ENCODE measurements around the gene CFTR.

- TF ChIP-seq POLR2A (IDR thresholded peaks at IDR 0.05; ENCODE audit: low read length) (no peak), CTCF (IDR thresholded peaks at IDR 0.05) (no peak), RAD21 (conservative IDR thresholded peaks at IDR 0.05 in 1 of 2, IDR thresholded peaks at IDR 0.05 in 1 of 2) (no peak), KDM1A (IDR thresholded peaks at IDR 0.05; ENCODE audit: low read depth) (no peak), SMC3 (IDR thresholded peaks at IDR 0.05) (no peak), USF2 (IDR thresholded peaks at IDR 0.05) (no peak), ELK1 (IDR thresholded peaks at IDR 0.05; ENCODE audit: low read depth, low read length) (no peak), KDM5A (IDR thresholded peaks at IDR 0.05) (no peak), ZFP36 (IDR thresholded peaks at IDR 0.05; ENCODE audit: borderline replicate concordance, partially characterized antibody) (no peak), EP300 (IDR thresholded peaks at IDR 0.05) (no peak), ZSCAN20 (CRISPR knock-in tag; IDR thresholded peaks at IDR 0.05) (no peak)
- TF ChIP-seq, protein P1, sequence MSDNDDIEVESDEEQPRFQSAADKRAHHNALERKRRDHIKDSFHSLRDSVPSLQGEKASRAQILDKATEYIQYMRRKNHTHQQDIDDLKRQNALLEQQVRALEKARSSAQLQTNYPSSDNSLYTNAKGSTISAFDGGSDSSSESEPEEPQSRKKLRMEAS (IDR thresholded peaks at IDR 0.05) = no peak
- TF ChIP-seq, protein P2, sequence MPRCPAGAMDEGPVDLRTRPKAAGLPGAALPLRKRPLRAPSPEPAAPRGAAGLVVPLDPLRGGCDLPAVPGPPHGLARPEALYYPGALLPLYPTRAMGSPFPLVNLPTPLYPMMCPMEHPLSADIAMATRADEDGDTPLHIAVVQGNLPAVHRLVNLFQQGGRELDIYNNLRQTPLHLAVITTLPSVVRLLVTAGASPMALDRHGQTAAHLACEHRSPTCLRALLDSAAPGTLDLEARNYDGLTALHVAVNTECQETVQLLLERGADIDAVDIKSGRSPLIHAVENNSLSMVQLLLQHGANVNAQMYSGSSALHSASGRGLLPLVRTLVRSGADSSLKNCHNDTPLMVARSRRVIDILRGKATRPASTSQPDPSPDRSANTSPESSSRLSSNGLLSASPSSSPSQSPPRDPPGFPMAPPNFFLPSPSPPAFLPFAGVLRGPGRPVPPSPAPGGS (IDR thresholded peaks at IDR 0.05) = no peak
Measured at GRCh38 chr7:117564627-117565026, 84.8 kb downstream of the CFTR start.
